Neural crest cell (in vitro differentiated cells): ENCODE results near the gene EIPR1. TPM values are rescaled to one million over a fixed set of nuclear protein-coding genes. Genes with fewer than 3 reads are reported as not detected.

Source experiments
- DNase-seq: peaks from one replicate; pipeline ENCODE4 v3.0.0; 2021; ENCODE audit warnings: low read depth, mixed read lengths, low spot score
- H3K27ac Mint-ChIP-seq: one replicate; pipeline ENCODE4 v1.8.0; 2021; ENCODE audit warnings: mild to moderate bottlenecking, mixed read lengths; ENCODE audit not compliant: unreplicated experiment
- H3K27me3 Mint-ChIP-seq: 2 replicates; pipeline ENCODE4 v1.8.0; 2021; ENCODE audit warnings: low read depth, mild to moderate bottlenecking, mixed read lengths
- H3K36me3 Mint-ChIP-seq: 2 replicates; pipeline ENCODE4 v1.8.0; 2021; ENCODE audit warnings: low read depth, mild to moderate bottlenecking, mixed read lengths
- H3K4me1 Mint-ChIP-seq: 2 replicates; pipeline ENCODE4 v1.8.0; 2021; ENCODE audit warnings: mixed read lengths
- H3K4me3 Mint-ChIP-seq: one replicate; pipeline ENCODE4 v1.8.0; 2021; ENCODE audit warnings: mild to moderate bottlenecking, mixed read lengths
- H3K9me3 Mint-ChIP-seq: 2 replicates; pipeline ENCODE4 v1.8.0; 2021; ENCODE audit warnings: mixed read lengths
- CTCF ChIP-seq: fragments of 200-600 bp; sonication (generic); conservative IDR thresholded peaks from 2 replicates; pipeline ENCODE4 v1.5.0; 2021; ENCODE audit warnings: antibody characterized with exemption, mild to moderate bottlenecking
- total RNA-seq: library from RNA; stranded (reverse); gene quantifications from 2 replicates; pipeline ENCODE4 v1.2.1, GENCODE V29; 2021

Gene EIPR1
- total RNA-seq, 1 donor from 2014 or later: 33.0 TPM

GRCh38 chr2:3301001-3301400 is 76.6 kb downstream of the EIPR1 start:
- no peak overlapping the region for H3K4me3 Mint-ChIP-seq
- peaks cover 6% of the 10 kb centered on the region for H3K36me3 Mint-ChIP-seq
- TF ChIP-seq CTCF: no peak
- no peaks in the 10 kb centered on the region for H3K9me3 Mint-ChIP-seq
- no peak for DNase-seq
- H3K27me3 Mint-ChIP-seq: no peaks in the 10 kb centered on the region
- H3K27ac Mint-ChIP-seq: no peak overlapping the region
- H3K4me1 Mint-ChIP-seq: peaks cover 33% of the 10 kb centered on the region

GRCh38 chr2:3300224-3300995 is 77.2 kb downstream of the EIPR1 start:
- H3K4me1 Mint-ChIP-seq: peaks cover 28% of the 10 kb centered on the region
- H3K36me3 Mint-ChIP-seq: peaks cover 6% of the 10 kb centered on the region
- no peaks in the 10 kb centered on the region for H3K27me3 Mint-ChIP-seq
- H3K4me3 Mint-ChIP-seq: no peak overlapping the region
- no peak for DNase-seq
- TF ChIP-seq CTCF: no peak
- no peaks in the 10 kb centered on the region for H3K9me3 Mint-ChIP-seq
- no peak overlapping the region for H3K27ac Mint-ChIP-seq

GRCh38 chr2:3299703-3300102 is 77.9 kb downstream of the EIPR1 start:
- no peak overlapping the region for H3K27ac Mint-ChIP-seq
- peaks cover 6% of the 10 kb centered on the region for H3K36me3 Mint-ChIP-seq
- H3K4me1 Mint-ChIP-seq: peaks cover 28% of the 10 kb centered on the region
- no peak for DNase-seq
- no peak for TF ChIP-seq CTCF
- H3K4me3 Mint-ChIP-seq: no peak overlapping the region
- H3K9me3 Mint-ChIP-seq: no peaks in the 10 kb centered on the region
- H3K27me3 Mint-ChIP-seq: no peaks in the 10 kb centered on the region

- Mint-ChIP-seq H3K27me3 (no peaks in the 10 kb centered on the region), H3K36me3 (peaks cover 6% of the 10 kb centered on the region), H3K9me3 (no peaks in the 10 kb centered on the region), H3K4me3 (no peak overlapping the region), H3K27ac (no peak overlapping the region), H3K4me1 (peaks cover 28% of the 10 kb centered on the region)
- no peak for TF ChIP-seq CTCF
- no peak for DNase-seq
Measured at GRCh38 chr2:3299130-3299529, 78.5 kb downstream of the EIPR1 start.

GRCh38 chr2:3298191-3298590 is 79.4 kb downstream of the EIPR1 start:
- no peak for TF ChIP-seq CTCF
- H3K27ac Mint-ChIP-seq: no peak overlapping the region
- H3K9me3 Mint-ChIP-seq: no peaks in the 10 kb centered on the region
- no peaks in the 10 kb centered on the region for H3K27me3 Mint-ChIP-seq
- peaks cover 6% of the 10 kb centered on the region for H3K36me3 Mint-ChIP-seq
- no peak for DNase-seq
- H3K4me3 Mint-ChIP-seq: no peak overlapping the region
- peaks cover 19% of the 10 kb centered on the region for H3K4me1 Mint-ChIP-seq
